Measurements from ENCODE around the gene PRPF4. TPM values are rescaled to one million over a fixed set of nuclear protein-coding genes. Genes with fewer than 3 reads are reported as not detected.

PRPF4 gene
- total RNA-seq, 1 experiment from 2014 or later, result 32.4 TPM

DNA sequence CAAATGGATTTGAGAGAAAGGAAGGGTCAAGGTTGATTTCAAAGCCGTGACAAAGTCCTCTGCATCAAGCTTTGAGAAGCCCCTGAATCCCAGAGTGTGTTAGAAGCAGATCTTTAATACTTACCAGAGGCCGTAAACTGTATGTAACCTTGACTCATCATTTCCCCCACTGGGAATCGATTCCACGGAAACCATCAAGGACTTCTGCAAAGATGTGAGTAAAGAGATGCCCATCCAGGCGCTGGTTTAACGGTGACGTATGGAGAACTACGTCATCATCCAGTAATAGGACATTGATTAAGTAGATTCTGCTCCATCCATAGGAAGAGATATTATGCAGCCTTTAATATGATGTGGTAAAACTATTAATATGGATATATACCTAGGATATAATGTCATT is 26.1 kb downstream of the PRPF4 start (continued):
- TF ChIP-seq MYBL2 (CRISPR knock-in tag; IDR thresholded peaks at IDR 0.05) (no peak), MAX (CRISPR knock-in tag; IDR thresholded peaks at IDR 0.05) (no peak), SMAD4 (CRISPR knock-in tag; IDR thresholded peaks at IDR 0.05) (no peak), CREM (CRISPR knock-in tag; IDR thresholded peaks at IDR 0.05) (no peak), SMAD3 (CRISPR knock-in tag; IDR thresholded peaks at IDR 0.05; ENCODE audit: borderline replicate concordance) (no peak), KAT7 (CRISPR knock-in tag; IDR thresholded peaks at IDR 0.05; ENCODE audit: borderline replicate concordance) (no peak), USF2 (CRISPR knock-in tag; IDR thresholded peaks at IDR 0.05) (no peak), ZNF232 (CRISPR knock-in tag; IDR thresholded peaks at IDR 0.05) (no peak), ZNF671 (CRISPR knock-in tag; IDR thresholded peaks at IDR 0.05) (no peak)
- TF ChIP-seq, protein P1, sequence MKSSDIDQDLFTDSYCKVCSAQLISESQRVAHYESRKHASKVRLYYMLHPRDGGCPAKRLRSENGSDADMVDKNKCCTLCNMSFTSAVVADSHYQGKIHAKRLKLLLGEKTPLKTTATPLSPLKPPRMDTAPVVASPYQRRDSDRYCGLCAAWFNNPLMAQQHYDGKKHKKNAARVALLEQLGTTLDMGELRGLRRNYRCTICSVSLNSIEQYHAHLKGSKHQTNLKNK (CRISPR knock-in tag; IDR thresholded peaks at IDR 0.05), result no peak
- TF ChIP-seq, protein P2, sequence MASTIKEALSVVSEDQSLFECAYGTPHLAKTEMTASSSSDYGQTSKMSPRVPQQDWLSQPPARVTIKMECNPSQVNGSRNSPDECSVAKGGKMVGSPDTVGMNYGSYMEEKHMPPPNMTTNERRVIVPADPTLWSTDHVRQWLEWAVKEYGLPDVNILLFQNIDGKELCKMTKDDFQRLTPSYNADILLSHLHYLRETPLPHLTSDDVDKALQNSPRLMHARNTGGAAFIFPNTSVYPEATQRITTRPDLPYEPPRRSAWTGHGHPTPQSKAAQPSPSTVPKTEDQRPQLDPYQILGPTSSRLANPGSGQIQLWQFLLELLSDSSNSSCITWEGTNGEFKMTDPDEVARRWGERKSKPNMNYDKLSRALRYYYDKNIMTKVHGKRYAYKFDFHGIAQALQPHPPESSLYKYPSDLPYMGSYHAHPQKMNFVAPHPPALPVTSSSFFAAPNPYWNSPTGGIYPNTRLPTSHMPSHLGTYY (CRISPR knock-in tag; IDR thresholded peaks at IDR 0.05), result no peak

GRCh38 chr9:113302792-113303418 is 27.4 kb downstream of the PRPF4 start, which contains the start of gene RNF183:
Gene RNF183, minus strand, starts transcription at chr9:113303376. Its CDS starts 5,192 bp downstream, at chr9:113298184.
- Mint-ChIP-seq H3K27ac (no peak within 1 kb of the TSS), H3K9me3 (no peaks in the 10 kb centered on the region), H3K4me3 (no peak within 1 kb of the TSS), H3K36me3 (no peaks in the 10 kb centered on the region), H3K4me1 (peaks cover 9% of the 10 kb centered on the region; the same call in 1 of the 2 replicates), H3K27me3 (ENCODE audit: low read depth) (no peaks in the 10 kb centered on the region)
- CTCF ChIA-PET, result no interaction called here
- no peak for DNase-seq (ENCODE audit: low spot score)
- peak; percentile 42 for ATAC-seq
- POLR2A ChIA-PET, result no interaction called here
- no peak for TF ChIP-seq ZNF121 (CRISPR knock-in tag; IDR thresholded peaks at IDR 0.05)

- H3K9me3 Mint-ChIP-seq, result no peaks in the 10 kb centered on the region
- H3K27me3 Mint-ChIP-seq (ENCODE audit: low read depth), result no peaks in the 10 kb centered on the region
- H3K27ac Mint-ChIP-seq, result no peak overlapping the region
- DNase-seq (ENCODE audit: low spot score) (no peak), ATAC-seq (no peak)
- POLR2A ChIA-PET, result no interaction called here
- no peak overlapping the region for H3K4me3 Mint-ChIP-seq
- H3K36me3 Mint-ChIP-seq, result no peaks in the 10 kb centered on the region
- H3K4me1 Mint-ChIP-seq, result 0 out of 2 replicates have a peak, but pooled peaks cover 3% of the 10 kb centered on the region
- CTCF ChIA-PET, result no interaction called here
- TF ChIP-seq ZNF416 (CRISPR knock-in tag; IDR thresholded peaks at IDR 0.05) (no peak), ELF4 (CRISPR knock-in tag; IDR thresholded peaks at IDR 0.05; ENCODE audit: low read depth) (no peak), USF2 (CRISPR knock-in tag; IDR thresholded peaks at IDR 0.05) (no peak), NFATC4 (CRISPR knock-in tag; IDR thresholded peaks at IDR 0.05) (no peak), TP53 (CRISPR knock-in tag; IDR thresholded peaks at IDR 0.05) (no peak), ZNF263 (CRISPR knock-in tag; IDR thresholded peaks at IDR 0.05; ENCODE audit: low read depth) (no peak), ZNF671 (CRISPR knock-in tag; IDR thresholded peaks at IDR 0.05) (no peak), SMAD4 (CRISPR knock-in tag; IDR thresholded peaks at IDR 0.05) (no peak), EMX1 (CRISPR knock-in tag; IDR thresholded peaks at IDR 0.05) (no peak), HMGA2 (CRISPR knock-in tag; IDR thresholded peaks at IDR 0.05) (no peak), USF1 (CRISPR knock-in tag; IDR thresholded peaks at IDR 0.05) (no peak)
- TF ChIP-seq, protein P3, sequence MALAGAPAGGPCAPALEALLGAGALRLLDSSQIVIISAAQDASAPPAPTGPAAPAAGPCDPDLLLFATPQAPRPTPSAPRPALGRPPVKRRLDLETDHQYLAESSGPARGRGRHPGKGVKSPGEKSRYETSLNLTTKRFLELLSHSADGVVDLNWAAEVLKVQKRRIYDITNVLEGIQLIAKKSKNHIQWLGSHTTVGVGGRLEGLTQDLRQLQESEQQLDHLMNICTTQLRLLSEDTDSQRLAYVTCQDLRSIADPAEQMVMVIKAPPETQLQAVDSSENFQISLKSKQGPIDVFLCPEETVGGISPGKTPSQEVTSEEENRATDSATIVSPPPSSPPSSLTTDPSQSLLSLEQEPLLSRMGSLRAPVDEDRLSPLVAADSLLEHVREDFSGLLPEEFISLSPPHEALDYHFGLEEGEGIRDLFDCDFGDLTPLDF (CRISPR knock-in tag; IDR thresholded peaks at IDR 0.05), result no peak
- TF ChIP-seq, protein P4, sequence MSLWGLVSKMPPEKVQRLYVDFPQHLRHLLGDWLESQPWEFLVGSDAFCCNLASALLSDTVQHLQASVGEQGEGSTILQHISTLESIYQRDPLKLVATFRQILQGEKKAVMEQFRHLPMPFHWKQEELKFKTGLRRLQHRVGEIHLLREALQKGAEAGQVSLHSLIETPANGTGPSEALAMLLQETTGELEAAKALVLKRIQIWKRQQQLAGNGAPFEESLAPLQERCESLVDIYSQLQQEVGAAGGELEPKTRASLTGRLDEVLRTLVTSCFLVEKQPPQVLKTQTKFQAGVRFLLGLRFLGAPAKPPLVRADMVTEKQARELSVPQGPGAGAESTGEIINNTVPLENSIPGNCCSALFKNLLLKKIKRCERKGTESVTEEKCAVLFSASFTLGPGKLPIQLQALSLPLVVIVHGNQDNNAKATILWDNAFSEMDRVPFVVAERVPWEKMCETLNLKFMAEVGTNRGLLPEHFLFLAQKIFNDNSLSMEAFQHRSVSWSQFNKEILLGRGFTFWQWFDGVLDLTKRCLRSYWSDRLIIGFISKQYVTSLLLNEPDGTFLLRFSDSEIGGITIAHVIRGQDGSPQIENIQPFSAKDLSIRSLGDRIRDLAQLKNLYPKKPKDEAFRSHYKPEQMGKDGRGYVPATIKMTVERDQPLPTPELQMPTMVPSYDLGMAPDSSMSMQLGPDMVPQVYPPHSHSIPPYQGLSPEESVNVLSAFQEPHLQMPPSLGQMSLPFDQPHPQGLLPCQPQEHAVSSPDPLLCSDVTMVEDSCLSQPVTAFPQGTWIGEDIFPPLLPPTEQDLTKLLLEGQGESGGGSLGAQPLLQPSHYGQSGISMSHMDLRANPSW (CRISPR knock-in tag; conservative IDR thresholded peaks at IDR 0.05; ENCODE audit: low read depth), result no peak
- TF ChIP-seq, protein P5, sequence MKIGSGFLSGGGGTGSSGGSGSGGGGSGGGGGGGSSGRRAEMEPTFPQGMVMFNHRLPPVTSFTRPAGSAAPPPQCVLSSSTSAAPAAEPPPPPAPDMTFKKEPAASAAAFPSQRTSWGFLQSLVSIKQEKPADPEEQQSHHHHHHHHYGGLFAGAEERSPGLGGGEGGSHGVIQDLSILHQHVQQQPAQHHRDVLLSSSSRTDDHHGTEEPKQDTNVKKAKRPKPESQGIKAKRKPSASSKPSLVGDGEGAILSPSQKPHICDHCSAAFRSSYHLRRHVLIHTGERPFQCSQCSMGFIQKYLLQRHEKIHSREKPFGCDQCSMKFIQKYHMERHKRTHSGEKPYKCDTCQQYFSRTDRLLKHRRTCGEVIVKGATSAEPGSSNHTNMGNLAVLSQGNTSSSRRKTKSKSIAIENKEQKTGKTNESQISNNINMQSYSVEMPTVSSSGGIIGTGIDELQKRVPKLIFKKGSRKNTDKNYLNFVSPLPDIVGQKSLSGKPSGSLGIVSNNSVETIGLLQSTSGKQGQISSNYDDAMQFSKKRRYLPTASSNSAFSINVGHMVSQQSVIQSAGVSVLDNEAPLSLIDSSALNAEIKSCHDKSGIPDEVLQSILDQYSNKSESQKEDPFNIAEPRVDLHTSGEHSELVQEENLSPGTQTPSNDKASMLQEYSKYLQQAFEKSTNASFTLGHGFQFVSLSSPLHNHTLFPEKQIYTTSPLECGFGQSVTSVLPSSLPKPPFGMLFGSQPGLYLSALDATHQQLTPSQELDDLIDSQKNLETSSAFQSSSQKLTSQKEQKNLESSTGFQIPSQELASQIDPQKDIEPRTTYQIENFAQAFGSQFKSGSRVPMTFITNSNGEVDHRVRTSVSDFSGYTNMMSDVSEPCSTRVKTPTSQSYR (CRISPR knock-in tag; IDR thresholded peaks at IDR 0.05), result no peak
Observed at GRCh38 chr9:113306566-113306965, 31.1 kb downstream of the PRPF4 start.

All from WTC11 (cell line).